ENCODE results near the gene GPC4. TPM values are rescaled to one million over a fixed set of nuclear protein-coding genes. Genes with fewer than 3 reads are reported as not detected.

The GPC4 gene
- total RNA-seq (10 to 100 TPM; 38.6 to 60.4 TPM), polyA plus RNA-seq (10 to 100 TPM; 19.5 TPM)
- long read RNA-seq, donor 1, full-length matches to known transcripts = 20 of 20 reads
- long read RNA-seq, donor 1, partial matches to known transcripts = 0 of 20 reads
- long read RNA-seq, donor 1, other reads (novel, unspliced or antisense) = 0 of 20 reads
- long read RNA-seq, donor 2, full-length matches to known transcripts = 1 of 1 reads
- long read RNA-seq, donor 2, partial matches to known transcripts = 0 of 1 reads
- long read RNA-seq, donor 2, other reads (novel, unspliced or antisense) = 0 of 1 reads
- long read RNA-seq, donor 3, full-length matches to known transcripts = 9 of 9 reads
- long read RNA-seq, donor 3, partial matches to known transcripts = 0 of 9 reads
- long read RNA-seq, donor 3, other reads (novel, unspliced or antisense) = 0 of 9 reads
- long read RNA-seq, donor 4, full-length matches to known transcripts = 3 of 3 reads
- long read RNA-seq, donor 4, partial matches to known transcripts = 0 of 3 reads
- long read RNA-seq, donor 4, other reads (novel, unspliced or antisense) = 0 of 3 reads
- long read RNA-seq, donor 5, full-length matches to known transcripts = 24 of 24 reads
- long read RNA-seq, donor 5, partial matches to known transcripts = 0 of 24 reads
- long read RNA-seq, donor 5, other reads (novel, unspliced or antisense) = 0 of 24 reads

DNA sequence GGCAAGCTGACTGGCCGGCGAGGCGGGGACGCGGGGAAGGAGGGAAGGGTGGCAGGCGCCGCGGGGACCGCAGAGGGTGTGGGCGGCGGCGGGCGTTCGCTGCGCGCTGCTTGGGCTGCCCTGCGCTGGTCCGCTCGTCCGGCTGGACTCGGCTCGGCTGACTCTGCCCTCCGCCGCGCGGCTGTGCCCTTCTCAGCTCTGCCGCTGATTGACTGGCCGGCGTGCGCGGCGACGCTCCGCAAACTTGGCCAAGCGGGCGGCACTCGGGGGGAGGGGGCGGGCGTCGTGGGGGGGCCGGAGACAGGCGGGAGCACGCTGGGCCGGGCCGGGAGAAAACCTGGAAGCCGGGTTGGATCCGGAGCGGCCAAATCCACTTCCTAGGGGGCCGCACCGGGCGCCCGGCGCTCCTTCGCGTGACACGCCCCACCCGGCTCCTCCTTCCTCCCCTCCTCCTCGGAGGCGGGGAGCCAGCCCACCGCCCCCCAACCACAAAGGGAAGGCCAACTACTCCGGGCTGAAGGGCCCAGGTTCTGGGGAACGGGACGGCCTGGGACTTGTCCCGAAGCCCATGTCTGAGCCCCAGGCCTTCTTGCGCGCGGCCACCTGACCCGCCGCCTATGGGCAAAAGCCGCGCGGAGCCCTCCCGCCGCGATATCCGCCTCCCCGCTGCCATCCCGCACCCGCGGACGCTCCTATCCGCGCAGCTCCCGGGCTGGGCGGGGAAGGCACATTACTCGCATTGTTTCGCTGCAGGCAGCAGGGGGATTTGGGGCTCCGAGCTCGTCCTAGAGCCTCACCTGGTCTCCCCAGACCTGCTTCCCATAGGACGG lies at the start of gene GPC4:
Gene GPC4 (minus strand): TSS at position 214 of the 830 bp plus-strand sequence. CDS start 524 bp downstream, outside the sequence.
- DNase-seq (peak; percentile 84 to 89 (median 87)), ATAC-seq (ENCODE audit: insufficient read depth, low FRiP score) (peak; percentile 68)
- peaks cover 8 to 15% (median 9%) of the 10 kb centered on the region in 3 donors for H3K27me3 ChIP-seq (ENCODE audit: control insufficient read depth in 3 of 3, insufficient read depth in 3 of 3, low read length in 2 of 3)
- WGBS, 2 donors = 0 to 31% methylated on average over 9 to 90 of the region's 90 CpGs
- peaks cover 0 to 13% (median 0%) of the 10 kb centered on the region in 5 donors for H3K4me1 ChIP-seq (ENCODE audit: control insufficient read depth in 5 of 5, insufficient read depth in 5 of 5, low read length in 5 of 5)
- no peaks in the 10 kb centered on the region for H3K9me3 ChIP-seq (ENCODE audit: control insufficient read depth in 4 of 4, insufficient read depth in 3 of 4, low read length in 3 of 4)
- peak within 1 kb of the TSS; percentile 13 for H3K4me3 ChIP-seq
- H3K27ac ChIP-seq (ENCODE audit: low read depth in 1 of 2, low read length in 1 of 2) = peak within 1 kb of the TSS; percentile 42 to 71
- TF ChIP-seq, protein P1, sequence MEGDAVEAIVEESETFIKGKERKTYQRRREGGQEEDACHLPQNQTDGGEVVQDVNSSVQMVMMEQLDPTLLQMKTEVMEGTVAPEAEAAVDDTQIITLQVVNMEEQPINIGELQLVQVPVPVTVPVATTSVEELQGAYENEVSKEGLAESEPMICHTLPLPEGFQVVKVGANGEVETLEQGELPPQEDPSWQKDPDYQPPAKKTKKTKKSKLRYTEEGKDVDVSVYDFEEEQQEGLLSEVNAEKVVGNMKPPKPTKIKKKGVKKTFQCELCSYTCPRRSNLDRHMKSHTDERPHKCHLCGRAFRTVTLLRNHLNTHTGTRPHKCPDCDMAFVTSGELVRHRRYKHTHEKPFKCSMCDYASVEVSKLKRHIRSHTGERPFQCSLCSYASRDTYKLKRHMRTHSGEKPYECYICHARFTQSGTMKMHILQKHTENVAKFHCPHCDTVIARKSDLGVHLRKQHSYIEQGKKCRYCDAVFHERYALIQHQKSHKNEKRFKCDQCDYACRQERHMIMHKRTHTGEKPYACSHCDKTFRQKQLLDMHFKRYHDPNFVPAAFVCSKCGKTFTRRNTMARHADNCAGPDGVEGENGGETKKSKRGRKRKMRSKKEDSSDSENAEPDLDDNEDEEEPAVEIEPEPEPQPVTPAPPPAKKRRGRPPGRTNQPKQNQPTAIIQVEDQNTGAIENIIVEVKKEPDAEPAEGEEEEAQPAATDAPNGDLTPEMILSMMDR (IDR thresholded peaks at IDR 0.05; ENCODE audit: control extremely low read depth, extremely low read depth) = no peak
- H3K36me3 ChIP-seq (ENCODE audit: control insufficient read depth in 4 of 4, insufficient read depth in 4 of 4, low read length in 4 of 4) = no peaks in the 10 kb centered on the region
- peak within 1 kb of the TSS in 1 of 2 donors; percentile 11 for H3K9ac ChIP-seq (ENCODE audit: insufficient read depth in 1 of 2, low read length in 2 of 2)

DNA sequence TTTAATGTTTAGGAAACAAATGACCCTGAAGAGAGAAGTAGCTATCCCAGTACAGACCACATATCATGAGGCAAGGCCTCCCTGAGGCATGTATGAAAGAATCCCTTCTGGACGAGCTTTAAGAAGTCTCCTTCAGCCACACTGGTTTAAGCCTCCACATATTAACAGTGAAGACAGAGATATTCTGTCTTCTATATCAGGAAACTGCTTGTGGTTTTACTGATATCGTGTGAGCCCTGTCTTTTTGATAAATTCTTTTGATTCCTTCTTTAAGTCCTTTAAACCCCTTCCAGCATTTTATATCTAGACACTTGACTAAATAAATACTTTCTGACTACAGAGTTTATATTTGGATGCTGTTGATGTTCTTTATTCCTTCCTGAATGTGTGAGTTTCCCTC lies 45.9 kb upstream of the GPC4 start:
- WGBS, 2 donors = 34 to 43% methylated on average over 2 of the region's 2 CpGs
- Histone ChIP-seq H3K27ac (ENCODE audit: low read depth in 1 of 2, low read length in 1 of 2) (no peak overlapping the region), H3K36me3 (ENCODE audit: control insufficient read depth in 4 of 4, insufficient read depth in 4 of 4, low read length in 4 of 4) (no peaks in the 10 kb centered on the region), H3K27me3 (ENCODE audit: control insufficient read depth in 3 of 3, insufficient read depth in 3 of 3, low read length in 2 of 3) (no peaks in the 10 kb centered on the region), H3K9me3 (ENCODE audit: control insufficient read depth in 4 of 4, insufficient read depth in 3 of 4, low read length in 3 of 4) (no peaks in the 10 kb centered on the region), H3K9ac (ENCODE audit: insufficient read depth in 1 of 2, low read length in 2 of 2) (no peak overlapping the region), H3K4me3 (no peak overlapping the region), H3K4me1 (ENCODE audit: control insufficient read depth in 5 of 5, insufficient read depth in 5 of 5, low read length in 5 of 5) (no peaks in the 10 kb centered on the region)
- peak in 1 of 3 donors; percentile 26 for DNase-seq
- TF ChIP-seq, protein P1 (IDR thresholded peaks at IDR 0.05; ENCODE audit: control extremely low read depth, extremely low read depth) = no peak
- no peak for ATAC-seq (ENCODE audit: insufficient read depth, low FRiP score)

DNA sequence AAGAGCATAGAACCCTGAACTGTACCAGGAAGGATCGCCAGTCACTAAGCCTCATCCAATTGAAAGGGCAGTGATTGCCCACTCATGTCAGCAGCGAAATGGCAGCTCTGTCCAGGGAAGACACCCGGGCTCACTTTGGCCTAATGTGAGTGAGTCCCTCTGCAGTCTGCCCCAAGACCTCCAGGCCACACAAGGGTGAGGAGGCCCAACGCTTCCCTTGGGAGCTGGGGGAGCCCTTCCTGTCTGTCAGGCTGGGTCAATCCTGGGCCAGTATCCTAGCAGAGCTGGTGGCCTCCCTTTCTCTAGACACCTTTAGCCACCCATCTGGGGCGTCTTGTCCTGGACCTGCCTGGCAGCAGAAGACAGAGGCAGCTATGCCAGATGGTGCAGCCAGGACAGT lies 39.6 kb upstream of the GPC4 start:
- Histone ChIP-seq H3K4me3 (no peak overlapping the region), H3K4me1 (ENCODE audit: control insufficient read depth in 5 of 5, insufficient read depth in 5 of 5, low read length in 5 of 5) (no peaks in the 10 kb centered on the region), H3K9me3 (ENCODE audit: control insufficient read depth in 4 of 4, insufficient read depth in 3 of 4, low read length in 3 of 4) (peaks cover 0 to 4% (median 0%) of the 10 kb centered on the region in 4 donors), H3K9ac (ENCODE audit: insufficient read depth in 1 of 2, low read length in 2 of 2) (no peak overlapping the region), H3K27me3 (ENCODE audit: control insufficient read depth in 3 of 3, insufficient read depth in 3 of 3, low read length in 2 of 3) (no peaks in the 10 kb centered on the region), H3K27ac (ENCODE audit: low read depth in 1 of 2, low read length in 1 of 2) (no peak overlapping the region), H3K36me3 (ENCODE audit: control insufficient read depth in 4 of 4, insufficient read depth in 4 of 4, low read length in 4 of 4) (no peaks in the 10 kb centered on the region)
- 62 to 82% methylated on average over 5 of the region's 5 CpGs for WGBS, 2 donors
- no peak for ATAC-seq (ENCODE audit: insufficient read depth, low FRiP score)
- DNase-seq = no peak
- TF ChIP-seq, protein P1 (IDR thresholded peaks at IDR 0.05; ENCODE audit: control extremely low read depth, extremely low read depth) = no peak
